H1 (cell line): Measurements from ENCODE around the gene KMT5B. TPM values are rescaled to one million over a fixed set of nuclear protein-coding genes. Genes with fewer than 3 reads are reported as not detected.
A peak's percentile ranks its signal among the peaks of the same experiment; 100 is the strongest.

Source experiments
- CTCF ChIA-PET: fragments of 300-600 bp; sonication (Branson Sonifier 250); formaldehyde crosslinking; loops from one replicate; lab custom pipeline; 2021; ENCODE audit not compliant: partially characterized antibody; lab: Charles Lee
- POLR2A ChIA-PET: fragments of 300-600 bp; sonication (Branson Sonifier 250); formaldehyde crosslinking; loops from one replicate; lab custom pipeline; 2021; ENCODE audit warnings: inconsistent platforms; ENCODE audit not compliant: partially characterized antibody; lab: Charles Lee
- DNase-seq, 2 experiments: peaks; one replicate each; pipeline versions ENCODE4 v3.0.0 to v3.0.0-alpha.2; 2010 to 2022; ENCODE audit warnings: low spot score in 2 of 2, low read depth in 1 of 2, mixed read lengths in 1 of 2
- FAIRE-seq: peaks from 2 replicates; lab custom pipeline; 2011; peaks lifted over from hg19 to GRCh38; lab: Jason Lieb, UNC
- H2AFZ ChIP-seq: 2 replicates; pipeline ENCODE4 v1.8.1; 2012; ENCODE audit warnings: low read length, inconsistent platforms
- H2AK5ac ChIP-seq: 2 replicates; pipeline ENCODE4 v1.6.1; 2013; ENCODE audit warnings: low read depth, low read length
- H2BK120ac ChIP-seq: replicated peaks from 2 replicates; pipeline ENCODE3; 2013; ENCODE audit warnings: low read depth, low read length, inconsistent platforms
- H2BK12ac ChIP-seq: 2 replicates; pipeline ENCODE4 v1.6.1; 2013; ENCODE audit warnings: low read depth, low read length
- H2BK15ac ChIP-seq: 2 replicates; pipeline ENCODE4 v1.6.1; 2013; ENCODE audit warnings: low read length
- H2BK20ac ChIP-seq: 2 replicates; pipeline ENCODE4 v1.6.1; 2013; ENCODE audit warnings: low read length
- H2BK5ac ChIP-seq: 2 replicates; pipeline ENCODE4 v1.6.1; 2013; ENCODE audit warnings: low read depth, low read length
- H3K14ac ChIP-seq: 2 replicates; pipeline ENCODE4 v1.6.1; 2013; ENCODE audit warnings: inconsistent platforms; ENCODE audit not compliant: insufficient read length
- H3K18ac ChIP-seq: 2 replicates; pipeline ENCODE4 v1.6.1; 2013; ENCODE audit warnings: low read length; ENCODE audit errors: extremely low read depth
- H3K23ac ChIP-seq: 2 replicates; pipeline ENCODE4 v1.6.1; 2013; ENCODE audit warnings: inconsistent platforms; ENCODE audit not compliant: insufficient read length
- H3K23me2 ChIP-seq: 2 replicates; pipeline ENCODE4 v1.6.1; 2013; ENCODE audit warnings: low read depth, low read length
- H3K27ac ChIP-seq: 2 replicates; pipeline ENCODE4 v1.6.1; 2011; ENCODE audit warnings: low read depth, low read length, inconsistent platforms
- H3K27me3 ChIP-seq, 4 experiments: replicated peaks in 1 of 4; 1 replicate in 1 of 4; 2 replicates in 3 of 4; pipeline versions ENCODE4 v1.6.1 to v1.8.1; 2011 to 2013; ENCODE audit warnings: low read length in 3 of 4, mild to moderate bottlenecking in 3 of 4, inconsistent platforms in 2 of 4, mixed read lengths in 2 of 4, moderate library complexity in 1 of 4; ENCODE audit not compliant: control insufficient read depth in 3 of 4, insufficient read depth in 3 of 4; ENCODE audit errors: extremely low read depth in 1 of 4
- H3K36me3 ChIP-seq, 4 experiments: 2 replicates each; pipeline versions ENCODE4 v1.6.1 to v1.8.1; 2011 to 2013; ENCODE audit warnings: mild to moderate bottlenecking in 4 of 4, low read length in 3 of 4, moderate library complexity in 2 of 4, control low read depth in 1 of 4, inconsistent platforms in 1 of 4; ENCODE audit not compliant: insufficient read depth in 4 of 4, control insufficient read depth in 2 of 4
- H3K4ac ChIP-seq: replicated peaks from 2 replicates; pipeline ENCODE3; 2013; ENCODE audit warnings: low read length, low read depth, mixed read lengths, inconsistent platforms; ENCODE audit not compliant: insufficient read length
- H3K4me1 ChIP-seq, 4 experiments: replicated peaks in 1 of 4; 1 replicate in 1 of 4; 2 replicates in 3 of 4; pipeline versions ENCODE4 v1.6.1 to v1.8.1; 2011 to 2013; ENCODE audit warnings: low read length in 3 of 4, inconsistent platforms in 2 of 4, mixed read lengths in 1 of 4; ENCODE audit not compliant: insufficient read depth in 4 of 4, control insufficient read depth in 3 of 4
- H3K4me2 ChIP-seq, 2 experiments: 2 replicates each; pipeline versions ENCODE4 v1.6.1 to v1.8.1; 2011 to 2013; ENCODE audit warnings: low read depth in 2 of 2, low read length in 2 of 2, control low read depth in 1 of 2, inconsistent platforms in 1 of 2, mild to moderate bottlenecking in 1 of 2; ENCODE audit not compliant: insufficient read depth in 1 of 2
- H3K4me3 ChIP-seq, 4 experiments: fragments of 200-600, 300-600 bp in 1 of 4; sonication (generic), shearing (Covaris generic), sonication (Bioruptor Twin) in 1 of 4; 2 replicates each; pipeline versions ENCODE4 v1.5.1 to v1.8.1; 2011 to 2016; ENCODE audit warnings: low read length in 4 of 4, low read depth in 3 of 4, control low read depth in 2 of 4, inconsistent platforms in 2 of 4, mild to moderate bottlenecking in 2 of 4, mixed read lengths in 1 of 4, moderate library complexity in 1 of 4; ENCODE audit not compliant: insufficient read depth in 2 of 4; ENCODE audit errors: extremely low read depth in 1 of 4
- H3K56ac ChIP-seq: replicated peaks from 2 replicates; pipeline ENCODE3; 2013; ENCODE audit warnings: low read depth, mild to moderate bottlenecking, mixed read lengths, low read length, inconsistent platforms; ENCODE audit not compliant: insufficient read length
- H3K79me1 ChIP-seq: 2 replicates; pipeline ENCODE4 v1.6.1; 2013; ENCODE audit warnings: low read depth, low read length, control low read depth
- H3K79me2 ChIP-seq, 2 experiments: 2 replicates each; pipeline versions ENCODE4 v1.6.1 to v1.8.1; 2012 to 2013; ENCODE audit warnings: low read length in 2 of 2, mild to moderate bottlenecking in 2 of 2, inconsistent platforms in 1 of 2; ENCODE audit not compliant: insufficient read depth in 2 of 2, control insufficient read depth in 1 of 2
- H3K9ac ChIP-seq, 4 experiments: replicated peaks in 1 of 4; 1 replicate in 1 of 4; 2 replicates in 3 of 4; pipeline versions ENCODE4 v1.6.1 to v1.8.1; 2011 to 2013; ENCODE audit warnings: low read depth in 3 of 4, low read length in 3 of 4, control low read depth in 2 of 4, mild to moderate bottlenecking in 2 of 4, moderate library complexity in 2 of 4, inconsistent platforms in 1 of 4; ENCODE audit errors: extremely low read depth in 1 of 4
- H3K9me3 ChIP-seq, 2 experiments: 2 replicates each; pipeline versions ENCODE4 v1.6.1 to v1.8.1; 2012 to 2013; ENCODE audit warnings: mild to moderate bottlenecking in 2 of 2, moderate library complexity in 2 of 2, control low read depth in 1 of 2, inconsistent platforms in 1 of 2, low read depth in 1 of 2, low read length in 1 of 2, mixed read lengths in 1 of 2; ENCODE audit not compliant: insufficient read depth in 2 of 2
- H4K20me1 ChIP-seq, 2 experiments: replicated peaks in 1 of 2; 2 replicates each; pipeline versions ENCODE3 to v1.8.1; 2011 to 2013; ENCODE audit warnings: inconsistent platforms in 2 of 2, low read length in 2 of 2, mild to moderate bottlenecking in 1 of 2; ENCODE audit not compliant: insufficient read depth in 2 of 2, control insufficient read depth in 1 of 2
- H4K5ac ChIP-seq: 2 replicates; pipeline ENCODE4 v1.6.1; 2013; ENCODE audit warnings: low read length, low read depth, mixed read lengths, inconsistent platforms; ENCODE audit not compliant: insufficient read length
- H4K8ac ChIP-seq: 2 replicates; pipeline ENCODE4 v1.8.0; 2013; ENCODE audit warnings: mild to moderate bottlenecking, moderate library complexity, low read length, inconsistent platforms; ENCODE audit not compliant: insufficient read depth; ENCODE audit errors: extremely low read depth
- H4K91ac ChIP-seq: replicated peaks from 2 replicates; pipeline ENCODE3; 2013; ENCODE audit warnings: low read length, mixed read lengths, inconsistent platforms; ENCODE audit not compliant: insufficient read length
- BCL11A ChIP-seq, 2 experiments: IDR thresholded peaks; one replicate each; pipeline ENCODE4 v1.6.1; 2011; ENCODE audit warnings: low read depth in 2 of 2, low read length in 2 of 2, mild to moderate bottlenecking in 2 of 2
- EGR1 ChIP-seq: IDR thresholded peaks from 2 replicates; pipeline ENCODE4 v1.6.1; 2011; ENCODE audit warnings: low read depth, low read length, borderline replicate concordance
- POLR2A ChIP-seq, 2 experiments: IDR thresholded peaks; 1 replicate in 1 of 2; 2 replicates in 1 of 2; pipeline ENCODE4 v1.6.1; 2011; ENCODE audit warnings: low read depth in 2 of 2, low read length in 2 of 2, mild to moderate bottlenecking in 2 of 2; ENCODE audit errors: control extremely low read depth in 1 of 2
- RNF2 ChIP-seq: fragments of 200-900, 300-1000 bp; sonication (generic); IDR thresholded peaks from 2 replicates; pipeline ENCODE4 v1.7.1; 2016; ENCODE audit warnings: borderline replicate concordance, low read depth, mild to moderate bottlenecking, antibody characterized with exemption, low read length; ENCODE audit not compliant: poor library complexity, severe bottlenecking; ENCODE audit errors: missing control alignments
- WGBS, 2 experiments: shearing (Covaris generic) in 1 of 2; methylation state at CpG; one replicate each; pipeline versions ENCODE4 v1.1.6 to v1.1.7; 2013 to 2015; ENCODE audit warnings: low lambda C conversion rate in 2 of 2, mixed read lengths in 2 of 2, inconsistent platforms in 1 of 2, low coverage in 1 of 2, missing lambda C conversion rate in 1 of 2; ENCODE audit not compliant: insufficient replicate concordance in 2 of 2, insufficient coverage in 1 of 2, insufficient read length in 1 of 2; ENCODE audit errors: extremely low coverage in 1 of 2, missing lambda C conversion rate in 1 of 2; 5-methylcytosine and 5-hydroxymethylcytosine counted together
- polyA plus RNA-seq, 7 experiments: library from polyadenylated mRNA; depleted of rRNA in 3 of 7; stranded (reverse) in 5 of 7; unstranded in 2 of 7; fragments of >200 nt in 5 of 7; fragments of 200-250 nt in 2 of 7; gene quantifications; 1 replicate in 5 of 7; 2 replicates in 1 of 7; 4 replicates in 1 of 7; pipeline versions ENCODE4 v1.2.1 to v1.2.3, GENCODE V29; 2011 to 2013; ENCODE audit warnings: missing spikeins in 2 of 7, mixed read lengths in 2 of 7
- total RNA-seq: library from RNA; stranded (reverse); fragmentation: NEBNext Ultra II Directional; extraction: Animal tissue kit (Norgen Biotek cat#: 25700); gene quantifications from 2 replicates; pipeline ENCODE4 v1.2.1, GENCODE V29; 2021
- TF ChIP-seq, protein P1 (sequence below): IDR thresholded peaks from 2 replicates; pipeline ENCODE4 v1.6.1; 2012; ENCODE audit warnings: inconsistent platforms
- TF ChIP-seq, protein P2 (sequence below): IDR thresholded peaks from 2 replicates; pipeline ENCODE4 v1.6.1; 2012; ENCODE audit warnings: inconsistent platforms

KMT5B gene
- total and polyA plus RNA-seq, 2 of the 8 experiments (the other 6 are each of a cell fraction or from before 2014, with no cell fraction given), result 11.0 to 40.8 TPM

DNA sequence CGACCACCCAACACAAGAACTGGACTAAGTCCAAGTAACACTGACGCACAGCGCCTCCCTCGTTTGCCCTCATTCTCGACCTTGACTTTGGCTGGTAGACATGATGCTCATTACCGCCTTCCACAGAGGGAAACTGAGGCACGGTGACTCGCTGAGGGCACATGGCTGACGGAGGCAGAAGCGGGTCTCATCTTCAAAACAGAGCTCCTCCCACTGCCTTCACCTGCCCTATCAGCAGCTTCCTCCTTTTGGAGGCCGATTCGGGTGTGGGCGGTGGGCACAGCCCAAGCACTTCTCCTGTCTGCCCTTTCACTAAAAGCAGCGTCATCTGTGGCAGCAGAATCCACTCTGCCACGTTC is 2.0 kb upstream of the KMT5B start:
- peaks cover 10% of the 10 kb centered on the region; the same call in 1 of the 2 replicates for H3K23me2 ChIP-seq
- no peak overlapping the region; the same call in 1 of the 2 replicates for H2BK12ac ChIP-seq
- H2AK5ac ChIP-seq, result no peak overlapping the region
- peaks cover 0 to 2% (median 0%) of the 10 kb centered on the region in 4 experiments; a peak in 2 of 7 replicates for H3K27me3 ChIP-seq
- ChIA-PET POLR2A (interaction anchor here (0.6 to 5.5 kb wide), 12 partner anchors 9 to 99 kb away, joined by 3 to 39 read pairs (median 6); partner anchors contain the start of gene C11orf24), CTCF (interaction anchor here (1.6 to 2.4 kb wide), 3 partner anchors 11 to 83 kb away, joined by 7 to 10 read pairs (median 7); no protein-coding TSS in a partner anchor)
- H4K8ac ChIP-seq, result no peak overlapping the region
- H2BK20ac ChIP-seq, result no peak overlapping the region
- H3K4me2 ChIP-seq, result no peak overlapping the region; a peak in 1 of 4 replicates
- no peak overlapping the region for H2AFZ ChIP-seq
- peaks cover 19 to 24% of the 10 kb centered on the region in 2 experiments for H3K79me2 ChIP-seq
- H2BK15ac ChIP-seq, result no peak overlapping the region
- peaks cover 0 to 16% (median 9%) of the 10 kb centered on the region in 4 experiments; a peak in 6 of 7 replicates for H3K4me1 ChIP-seq
- H4K91ac ChIP-seq, result no peak overlapping the region
- H3K18ac ChIP-seq, result no peak overlapping the region
- H2BK5ac ChIP-seq, result no peak overlapping the region
- no peak overlapping the region for H3K14ac ChIP-seq
- peaks cover 3 to 8% of the 10 kb centered on the region in 2 experiments for H4K20me1 ChIP-seq
- H3K79me1 ChIP-seq, result peaks cover 3% of the 10 kb centered on the region; the same call in 1 of the 2 replicates
- no peak overlapping the region for H3K4ac ChIP-seq
- H3K36me3 ChIP-seq, result no peaks in the 10 kb centered on the region
- H2BK120ac ChIP-seq, result no peak overlapping the region
- H3K23ac ChIP-seq, result no peak overlapping the region
- H4K5ac ChIP-seq, result no peak overlapping the region
- no peak overlapping the region for H3K9ac ChIP-seq
- FAIRE-seq (no peak), DNase-seq (no peak)
- H3K27ac ChIP-seq, result no peak overlapping the region
- no peak overlapping the region for H3K4me3 ChIP-seq
- no peaks in the 10 kb centered on the region for H3K9me3 ChIP-seq
- 94% methylated on average over 13 of the region's 15 CpGs; no CpG with 5 or more reads in 1 of the 2 experiments for WGBS, 2 experiments
- no peak for TF ChIP-seq BCL11A (IDR thresholded peaks at IDR 0.05; ENCODE audit: low read depth in 2 of 2, low read length in 2 of 2)
- TF ChIP-seq EGR1, result no peak
- TF ChIP-seq RNF2, result no peak
- TF ChIP-seq, protein P1, sequence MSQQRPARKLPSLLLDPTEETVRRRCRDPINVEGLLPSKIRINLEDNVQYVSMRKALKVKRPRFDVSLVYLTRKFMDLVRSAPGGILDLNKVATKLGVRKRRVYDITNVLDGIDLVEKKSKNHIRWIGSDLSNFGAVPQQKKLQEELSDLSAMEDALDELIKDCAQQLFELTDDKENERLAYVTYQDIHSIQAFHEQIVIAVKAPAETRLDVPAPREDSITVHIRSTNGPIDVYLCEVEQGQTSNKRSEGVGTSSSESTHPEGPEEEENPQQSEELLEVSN, result 0 out of 2 replicates have a peak, but pooled peaks have one; percentile 17
- TF ChIP-seq, protein P2, sequence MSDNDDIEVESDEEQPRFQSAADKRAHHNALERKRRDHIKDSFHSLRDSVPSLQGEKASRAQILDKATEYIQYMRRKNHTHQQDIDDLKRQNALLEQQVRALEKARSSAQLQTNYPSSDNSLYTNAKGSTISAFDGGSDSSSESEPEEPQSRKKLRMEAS, result peak; percentile 59
- TF ChIP-seq POLR2A (IDR thresholded peaks at IDR 0.05; ENCODE audit: control extremely low read depth in 1 of 2, low read depth in 2 of 2, low read length in 2 of 2), result peak in 1 of 2 experiments; percentile 41; a peak in 1 of 3 replicates
- H3K56ac ChIP-seq, result no peak overlapping the region
